ENCODE measurements around the gene ZNF618.

Gene ZNF618

DNA sequence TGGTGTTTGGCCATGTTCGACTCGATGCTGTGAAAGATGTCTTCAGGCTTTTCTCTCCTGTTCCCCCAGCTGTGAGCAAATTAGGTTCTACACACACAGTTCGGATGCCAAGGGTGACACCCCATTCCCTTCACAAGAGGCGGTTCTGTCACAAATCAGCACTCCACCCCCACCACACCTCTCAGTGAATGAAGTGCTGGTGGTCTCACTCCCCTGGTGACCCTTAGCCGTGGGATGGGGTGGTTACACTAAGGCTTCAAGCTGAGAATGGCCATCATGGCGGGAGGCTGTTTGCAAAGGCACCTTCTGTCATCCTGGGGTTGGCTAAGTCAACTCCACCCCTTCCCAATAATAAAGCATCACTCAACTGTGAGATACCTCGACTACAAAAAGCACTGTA is 175.6 kb downstream of the ZNF618 start:
- no peak for FAIRE-seq

DNA sequence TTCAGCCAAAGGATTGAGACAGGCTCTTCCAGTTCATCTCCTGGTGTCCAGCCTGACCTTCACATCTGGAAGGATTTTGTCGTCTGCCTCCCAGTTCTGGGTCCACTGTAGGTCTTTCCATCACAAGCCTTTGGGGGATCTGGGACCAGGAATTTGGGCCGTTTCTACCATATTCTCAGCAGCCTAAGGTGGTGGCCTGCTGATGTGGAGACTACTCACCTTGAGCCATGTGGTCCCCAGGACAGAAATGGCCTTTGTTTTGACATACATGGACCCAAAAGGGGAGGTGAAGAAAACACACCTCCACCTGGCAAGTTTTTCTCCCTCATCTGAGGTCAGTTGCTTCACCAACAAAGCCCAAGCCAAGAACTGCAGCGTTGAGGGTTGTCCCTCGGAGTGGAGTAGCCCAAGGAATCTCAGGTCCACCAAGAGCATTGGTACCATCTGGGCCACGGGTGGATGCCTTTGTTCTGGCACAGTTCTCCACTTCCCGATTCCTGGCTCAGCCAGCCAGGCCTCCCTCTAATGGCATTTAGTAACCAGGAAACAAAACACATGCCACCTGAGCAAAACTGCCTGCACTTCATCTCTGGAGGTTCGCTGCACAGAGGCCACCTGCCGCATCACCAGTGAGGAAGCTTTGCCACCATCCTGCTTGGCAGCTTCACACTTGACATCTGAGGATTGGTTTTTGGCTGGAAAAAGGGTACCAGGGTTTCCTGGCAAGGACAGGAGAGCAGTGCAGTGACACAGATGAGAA is 177.3 kb downstream of the ZNF618 start:
- TF ChIP-seq, protein P1, sequence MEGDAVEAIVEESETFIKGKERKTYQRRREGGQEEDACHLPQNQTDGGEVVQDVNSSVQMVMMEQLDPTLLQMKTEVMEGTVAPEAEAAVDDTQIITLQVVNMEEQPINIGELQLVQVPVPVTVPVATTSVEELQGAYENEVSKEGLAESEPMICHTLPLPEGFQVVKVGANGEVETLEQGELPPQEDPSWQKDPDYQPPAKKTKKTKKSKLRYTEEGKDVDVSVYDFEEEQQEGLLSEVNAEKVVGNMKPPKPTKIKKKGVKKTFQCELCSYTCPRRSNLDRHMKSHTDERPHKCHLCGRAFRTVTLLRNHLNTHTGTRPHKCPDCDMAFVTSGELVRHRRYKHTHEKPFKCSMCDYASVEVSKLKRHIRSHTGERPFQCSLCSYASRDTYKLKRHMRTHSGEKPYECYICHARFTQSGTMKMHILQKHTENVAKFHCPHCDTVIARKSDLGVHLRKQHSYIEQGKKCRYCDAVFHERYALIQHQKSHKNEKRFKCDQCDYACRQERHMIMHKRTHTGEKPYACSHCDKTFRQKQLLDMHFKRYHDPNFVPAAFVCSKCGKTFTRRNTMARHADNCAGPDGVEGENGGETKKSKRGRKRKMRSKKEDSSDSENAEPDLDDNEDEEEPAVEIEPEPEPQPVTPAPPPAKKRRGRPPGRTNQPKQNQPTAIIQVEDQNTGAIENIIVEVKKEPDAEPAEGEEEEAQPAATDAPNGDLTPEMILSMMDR (IDR thresholded peaks at IDR 0.05; ENCODE audit: insufficient read depth, missing control alignments), result no peak
- no peak for DNase-seq (ENCODE audit: insufficient read length, low spot score)
- FAIRE-seq, result no peak

More for the DNA sequence above, 175.6 kb downstream of the ZNF618 start:
- TF ChIP-seq, protein P1 (IDR thresholded peaks at IDR 0.05; ENCODE audit: insufficient read depth, missing control alignments), result no peak
- no peak for DNase-seq (ENCODE audit: insufficient read length, low spot score)

DNA sequence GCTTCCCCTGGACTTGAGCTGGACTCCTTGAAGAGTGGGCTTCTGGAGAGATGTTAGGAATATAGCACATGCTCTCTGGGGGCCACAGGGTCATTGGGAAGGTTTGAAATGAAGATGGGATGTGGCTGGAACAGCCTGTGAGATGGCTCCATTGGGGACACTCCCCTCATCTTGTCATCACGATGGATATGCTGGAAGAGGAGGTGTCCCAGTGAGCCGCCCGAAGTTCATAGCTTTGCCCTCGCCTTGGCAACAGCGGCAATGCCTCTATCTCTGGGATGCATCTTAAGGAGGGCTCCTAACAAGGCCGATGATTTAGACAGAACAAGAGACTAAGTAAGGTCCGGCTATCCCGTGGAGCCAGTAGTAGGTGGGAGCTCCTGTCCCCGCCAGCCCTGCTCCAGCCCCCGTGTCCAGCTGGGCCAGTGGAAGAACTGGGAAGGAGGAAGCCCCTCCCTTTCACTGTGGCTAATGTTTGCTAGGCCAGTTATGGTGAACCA is 178.1 kb downstream of the ZNF618 start:
- TF ChIP-seq, protein P1 (IDR thresholded peaks at IDR 0.05; ENCODE audit: insufficient read depth, missing control alignments), result no peak

DNA sequence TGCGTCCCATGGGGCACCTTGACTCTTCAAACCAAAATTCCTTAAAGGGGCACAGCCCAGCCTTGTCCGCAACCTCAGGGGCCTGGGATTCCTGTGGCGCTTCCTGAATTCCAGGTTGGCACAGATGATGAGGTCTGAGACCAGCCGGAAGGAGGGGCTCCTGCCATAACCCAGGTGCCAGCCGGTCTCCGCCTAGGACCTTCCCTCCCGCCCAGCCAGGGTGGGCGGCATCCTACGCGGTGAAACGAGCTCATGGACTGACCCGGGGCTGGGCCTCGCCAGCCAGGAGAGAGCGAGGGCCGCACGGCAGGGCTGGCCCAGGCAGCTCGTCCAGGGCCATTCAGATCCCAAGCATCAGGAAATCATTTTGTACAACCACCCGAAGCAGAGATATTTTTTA is 179.0 kb downstream of the ZNF618 start:
- TF ChIP-seq, protein P1 (IDR thresholded peaks at IDR 0.05; ENCODE audit: insufficient read depth, missing control alignments), result no peak
- no peak for FAIRE-seq

More for the DNA sequence above, 178.1 kb downstream of the ZNF618 start:
- FAIRE-seq, result no peak
- no peak for DNase-seq (ENCODE audit: insufficient read length, low spot score)

DNA sequence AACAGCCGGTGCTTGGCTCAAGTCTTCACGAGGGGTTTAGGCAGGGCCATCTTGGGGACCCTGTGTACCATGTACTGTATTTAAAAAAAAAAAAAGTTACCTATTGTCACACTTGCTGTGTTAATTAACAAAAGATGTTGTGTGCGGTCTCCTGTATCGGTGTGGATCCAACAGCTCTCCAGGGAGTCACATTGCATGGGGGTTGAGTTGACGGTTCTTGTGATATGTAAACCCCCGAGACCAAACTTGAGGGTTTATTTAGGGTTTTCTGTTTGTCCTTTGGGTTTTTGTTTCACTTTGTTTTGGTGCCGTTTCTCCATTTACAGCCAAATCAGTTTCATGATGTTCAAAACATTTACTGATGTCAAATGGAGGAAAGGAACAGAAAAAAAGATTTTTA is 179.8 kb downstream of the ZNF618 start:
- TF ChIP-seq, protein P1 (IDR thresholded peaks at IDR 0.05; ENCODE audit: insufficient read depth, missing control alignments), result no peak
- no peak for DNase-seq (ENCODE audit: insufficient read length, low spot score)
- FAIRE-seq, result no peak

More for the DNA sequence above, 179.0 kb downstream of the ZNF618 start:
- DNase-seq (ENCODE audit: insufficient read length, low spot score), result no peak

DNA sequence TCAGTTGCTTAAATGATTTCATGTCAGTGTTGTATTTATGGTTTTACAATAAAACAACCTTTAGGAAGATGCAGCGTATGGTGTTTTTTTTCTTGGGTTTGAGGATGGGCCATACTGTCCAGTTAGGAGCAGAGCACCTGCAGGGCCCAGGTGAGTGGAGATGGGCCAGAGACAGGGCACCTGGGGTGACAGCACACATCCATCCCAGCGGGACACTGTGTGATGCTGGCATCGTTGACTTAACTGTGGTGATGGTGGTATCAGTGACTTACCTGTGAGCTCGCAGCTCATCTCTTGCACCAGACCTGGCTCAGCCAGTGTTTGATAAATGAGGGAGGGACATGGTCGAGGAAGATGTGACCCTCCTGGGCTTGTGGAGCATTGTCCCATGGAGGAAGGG is 180.4 kb downstream of the ZNF618 start:
- no peak for DNase-seq (ENCODE audit: insufficient read length, low spot score)
- TF ChIP-seq, protein P1 (IDR thresholded peaks at IDR 0.05; ENCODE audit: insufficient read depth, missing control alignments), result no peak
- no peak for FAIRE-seq
